ENCODE data around the gene PAFAH1B1.

The PAFAH1B1 gene

DNA sequence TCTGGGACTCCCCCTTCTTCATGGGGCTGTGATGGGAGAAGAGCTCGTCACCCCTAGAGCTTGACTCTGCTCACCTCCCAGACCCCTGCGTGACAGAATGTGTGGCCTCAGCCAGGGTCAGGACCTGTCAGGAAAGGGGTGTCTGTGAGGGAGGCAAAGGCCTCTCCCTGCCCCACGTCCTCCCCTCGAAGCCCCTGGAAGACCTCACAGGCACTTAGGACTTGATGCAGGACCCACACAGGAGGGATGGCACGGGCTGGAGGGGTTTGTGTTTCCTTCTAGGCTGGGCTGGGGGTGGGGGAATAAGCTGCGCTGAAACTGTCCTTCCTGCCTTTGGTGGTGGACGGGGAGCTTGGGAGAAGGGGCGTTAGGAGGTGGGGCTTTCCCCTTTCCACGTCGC, 129.2 kb downstream of the PAFAH1B1 start:
- no peak overlapping the region for H3K4me3 ChIP-seq (ENCODE audit: low read depth in 1 of 2, low read length in 2 of 2)
- H3K9ac ChIP-seq (ENCODE audit: low read length), result no peak overlapping the region
- no peaks in the 10 kb centered on the region for H3K4me1 ChIP-seq (ENCODE audit: insufficient read depth, low read length)
- H3K36me3 ChIP-seq (ENCODE audit: insufficient read depth, low read length), result no peaks in the 10 kb centered on the region
- no peak overlapping the region for H3K27ac ChIP-seq (ENCODE audit: low read depth, low read length)
- no peaks in the 10 kb centered on the region for H3K9me3 ChIP-seq (ENCODE audit: low read length)
- H3K27me3 ChIP-seq (ENCODE audit: control insufficient read depth in 1 of 2, insufficient read depth in 2 of 2, low read length in 2 of 2), result peaks cover 0 to 36% of the 10 kb centered on the region in 2 donors

GRCh38 chr17:2723505-2723996, 130.1 kb downstream of the PAFAH1B1 start:
- Histone ChIP-seq H3K4me3 (ENCODE audit: low read depth in 1 of 2, low read length in 2 of 2) (no peak overlapping the region), H3K27me3 (ENCODE audit: control insufficient read depth in 1 of 2, insufficient read depth in 2 of 2, low read length in 2 of 2) (peaks cover 0 to 45% of the 10 kb centered on the region in 2 donors), H3K9me3 (ENCODE audit: low read length) (no peaks in the 10 kb centered on the region), H3K27ac (ENCODE audit: low read depth, low read length) (no peak overlapping the region), H3K36me3 (ENCODE audit: insufficient read depth, low read length) (no peaks in the 10 kb centered on the region), H3K9ac (ENCODE audit: low read length) (no peak overlapping the region), H3K4me1 (ENCODE audit: insufficient read depth, low read length) (no peaks in the 10 kb centered on the region)

- Histone ChIP-seq H3K9me3 (ENCODE audit: low read length) (no peaks in the 10 kb centered on the region), H3K27ac (ENCODE audit: low read depth, low read length) (no peak overlapping the region), H3K27me3 (ENCODE audit: control insufficient read depth in 1 of 2, insufficient read depth in 2 of 2, low read length in 2 of 2) (peaks cover 0 to 49% of the 10 kb centered on the region in 2 donors), H3K9ac (ENCODE audit: low read length) (no peak overlapping the region), H3K4me3 (ENCODE audit: low read depth in 1 of 2, low read length in 2 of 2) (no peak overlapping the region), H3K36me3 (ENCODE audit: insufficient read depth, low read length) (no peaks in the 10 kb centered on the region), H3K4me1 (ENCODE audit: insufficient read depth, low read length) (no peaks in the 10 kb centered on the region)
These were observed 130.7 kb downstream of the PAFAH1B1 start for GRCh38 chr17:2723997-2724783.

GRCh38 chr17:2724784-2725164, 131.3 kb downstream of the PAFAH1B1 start:
- Histone ChIP-seq H3K4me3 (ENCODE audit: low read depth in 1 of 2, low read length in 2 of 2) (no peak overlapping the region), H3K4me1 (ENCODE audit: insufficient read depth, low read length) (no peaks in the 10 kb centered on the region), H3K36me3 (ENCODE audit: insufficient read depth, low read length) (no peaks in the 10 kb centered on the region), H3K9me3 (ENCODE audit: low read length) (no peaks in the 10 kb centered on the region), H3K27ac (ENCODE audit: low read depth, low read length) (no peak overlapping the region), H3K9ac (ENCODE audit: low read length) (no peak overlapping the region), H3K27me3 (ENCODE audit: control insufficient read depth in 1 of 2, insufficient read depth in 2 of 2, low read length in 2 of 2) (peaks cover 0 to 49% of the 10 kb centered on the region in 2 donors)

- Histone ChIP-seq H3K4me3 (ENCODE audit: low read depth in 1 of 2, low read length in 2 of 2) (no peak overlapping the region), H3K9ac (ENCODE audit: low read length) (no peak overlapping the region), H3K36me3 (ENCODE audit: insufficient read depth, low read length) (no peaks in the 10 kb centered on the region), H3K4me1 (ENCODE audit: insufficient read depth, low read length) (no peaks in the 10 kb centered on the region), H3K9me3 (ENCODE audit: low read length) (no peaks in the 10 kb centered on the region), H3K27me3 (ENCODE audit: control insufficient read depth in 1 of 2, insufficient read depth in 2 of 2, low read length in 2 of 2) (peaks cover 4 to 42% of the 10 kb centered on the region in 2 donors), H3K27ac (ENCODE audit: low read depth, low read length) (no peak overlapping the region)
These were observed 137.4 kb downstream of the PAFAH1B1 start for GRCh38 chr17:2730764-2731353.

- Histone ChIP-seq H3K4me3 (ENCODE audit: low read depth in 1 of 2, low read length in 2 of 2) (no peak overlapping the region), H3K4me1 (ENCODE audit: insufficient read depth, low read length) (no peaks in the 10 kb centered on the region), H3K9ac (ENCODE audit: low read length) (no peak overlapping the region), H3K27ac (ENCODE audit: low read depth, low read length) (no peak overlapping the region), H3K36me3 (ENCODE audit: insufficient read depth, low read length) (no peaks in the 10 kb centered on the region), H3K9me3 (ENCODE audit: low read length) (no peaks in the 10 kb centered on the region), H3K27me3 (ENCODE audit: control insufficient read depth in 1 of 2, insufficient read depth in 2 of 2, low read length in 2 of 2) (peaks cover 4 to 38% of the 10 kb centered on the region in 2 donors)
These were observed 138.4 kb downstream of the PAFAH1B1 start for GRCh38 chr17:2731807-2732206.

DNA sequence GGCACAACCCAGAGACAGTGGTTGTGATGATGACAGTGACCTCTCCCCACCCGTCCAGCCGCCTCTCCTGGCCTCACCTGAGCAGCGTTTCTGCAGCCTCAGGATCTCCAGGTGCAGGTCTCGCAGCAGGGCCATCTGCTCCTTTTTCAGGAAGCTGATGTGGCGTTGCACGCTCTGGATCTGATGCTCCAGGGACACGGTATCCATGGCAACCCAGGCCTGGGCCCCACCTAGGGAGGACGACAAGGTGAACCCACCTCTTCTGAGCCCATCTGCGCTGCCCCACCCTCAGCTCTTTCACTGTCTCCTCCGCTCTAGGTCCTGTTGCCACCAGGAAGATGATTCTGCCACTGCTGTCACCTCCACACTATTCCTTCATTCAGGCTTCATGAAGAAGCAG, 141.5 kb downstream of the PAFAH1B1 start:
- no peaks in the 10 kb centered on the region for H3K36me3 ChIP-seq (ENCODE audit: insufficient read depth, low read length)
- H3K4me3 ChIP-seq (ENCODE audit: low read depth in 1 of 2, low read length in 2 of 2), result no peak overlapping the region
- no peaks in the 10 kb centered on the region for H3K9me3 ChIP-seq (ENCODE audit: low read length)
- H3K27ac ChIP-seq (ENCODE audit: low read depth, low read length), result no peak overlapping the region
- H3K27me3 ChIP-seq (ENCODE audit: control insufficient read depth in 1 of 2, insufficient read depth in 2 of 2, low read length in 2 of 2), result peaks cover 4 to 18% of the 10 kb centered on the region in 2 donors
- no peak overlapping the region for H3K9ac ChIP-seq (ENCODE audit: low read length)
- H3K4me1 ChIP-seq (ENCODE audit: insufficient read depth, low read length), result no peaks in the 10 kb centered on the region
